Mesenchymal stem cell (in vitro differentiated cells and primary cell): ENCODE data around the gene TRIM24.

ENCODE experiments used
- DNase-seq: peaks from one replicate; pipeline ENCODE4 v3.0.0-alpha.2; 2013
- H2AFZ ChIP-seq: one replicate; pipeline ENCODE4 v1.6.1; 2013; ENCODE audit warnings: low read depth, mild to moderate bottlenecking, control low read depth, inconsistent platforms, low read length, moderate library complexity
- H2AK5ac ChIP-seq: 2 replicates; pipeline ENCODE4 v1.6.1; 2013; ENCODE audit warnings: low read length, moderate library complexity, mild to moderate bottlenecking, inconsistent platforms; ENCODE audit not compliant: severe bottlenecking
- H2BK120ac ChIP-seq: one replicate; pipeline ENCODE4 v1.6.1; 2013; ENCODE audit warnings: low read depth, mild to moderate bottlenecking, inconsistent platforms, low read length, moderate library complexity
- H2BK12ac ChIP-seq, 2 experiments: one replicate each; pipeline ENCODE4 v1.6.1; 2013; ENCODE audit warnings: inconsistent platforms in 2 of 2, low read length in 2 of 2, mild to moderate bottlenecking in 2 of 2, moderate library complexity in 2 of 2, control low read depth in 1 of 2
- H2BK15ac ChIP-seq: one replicate; pipeline ENCODE4 v1.6.1; 2013; ENCODE audit warnings: mild to moderate bottlenecking, low read depth, inconsistent platforms; ENCODE audit not compliant: poor library complexity, severe bottlenecking
- H2BK5ac ChIP-seq: 2 replicates; pipeline ENCODE4 v1.6.1; 2013; ENCODE audit warnings: low read depth, mild to moderate bottlenecking, low read length, control low read depth, inconsistent platforms; ENCODE audit not compliant: poor library complexity, severe bottlenecking
- H3K14ac ChIP-seq, 2 experiments: one replicate each; pipeline ENCODE4 v1.6.1; 2013; ENCODE audit warnings: inconsistent platforms in 2 of 2, low read length in 2 of 2, control low read depth in 1 of 2, mild to moderate bottlenecking in 1 of 2, moderate library complexity in 1 of 2
- H3K18ac ChIP-seq, 2 experiments: one replicate each; pipeline ENCODE4 v1.6.1; 2013; ENCODE audit warnings: inconsistent platforms in 2 of 2, low read length in 2 of 2, control low read depth in 1 of 2, low read depth in 1 of 2, mild to moderate bottlenecking in 1 of 2
- H3K23ac ChIP-seq, 2 experiments: one replicate each; pipeline ENCODE4 v1.6.1; 2013; ENCODE audit warnings: inconsistent platforms in 2 of 2, low read length in 2 of 2, mild to moderate bottlenecking in 2 of 2, moderate library complexity in 2 of 2, control low read depth in 1 of 2
- H3K27ac ChIP-seq: 2 replicates; pipeline ENCODE4 v1.5.1; 2013; ENCODE audit warnings: mild to moderate bottlenecking, moderate library complexity, low read length, control low read depth, inconsistent platforms; ENCODE audit not compliant: poor library complexity, severe bottlenecking
- H3K27me3 ChIP-seq, 2 experiments: 2 replicates each; pipeline versions ENCODE4 v1.6.1 to v1.7.0; 2013; ENCODE audit warnings: low read length in 2 of 2, mild to moderate bottlenecking in 2 of 2, moderate library complexity in 2 of 2, control low read depth in 1 of 2, inconsistent platforms in 1 of 2; ENCODE audit not compliant: control insufficient read depth in 1 of 2, insufficient read depth in 1 of 2
- H3K36me3 ChIP-seq, 2 experiments: 2 replicates each; pipeline versions ENCODE4 v1.6.1 to v1.7.0; 2013; ENCODE audit warnings: low read length in 2 of 2, control low read depth in 1 of 2, inconsistent platforms in 1 of 2, low read depth in 1 of 2, mild to moderate bottlenecking in 1 of 2; ENCODE audit not compliant: insufficient read depth in 2 of 2, control insufficient read depth in 1 of 2
- H3K4ac ChIP-seq, 2 experiments: one replicate each; pipeline ENCODE4 v1.6.1; 2013; ENCODE audit warnings: inconsistent platforms in 2 of 2, low read length in 2 of 2, mild to moderate bottlenecking in 2 of 2, moderate library complexity in 2 of 2, control low read depth in 1 of 2, low read depth in 1 of 2
- H3K4me1 ChIP-seq: 2 replicates; pipeline ENCODE4 v1.6.1; 2013; ENCODE audit warnings: low read depth, low read length, control low read depth; ENCODE audit not compliant: control insufficient read depth, insufficient read depth
- H3K4me2 ChIP-seq: 2 replicates; pipeline ENCODE4 v1.6.1; 2013; ENCODE audit warnings: low read length, mild to moderate bottlenecking, inconsistent platforms; ENCODE audit not compliant: poor library complexity, severe bottlenecking
- H3K4me3 ChIP-seq, 2 experiments: 2 replicates each; pipeline versions ENCODE4 v1.5.1 to v1.7.0; 2013; ENCODE audit warnings: low read length in 2 of 2, mild to moderate bottlenecking in 2 of 2, control low read depth in 1 of 2, low read depth in 1 of 2; ENCODE audit not compliant: insufficient read depth in 1 of 2
- H3K79me1 ChIP-seq: replicated peaks from 2 replicates; pipeline ENCODE4 v1.6.1; 2013; ENCODE audit warnings: mild to moderate bottlenecking, control low read depth, low read length, inconsistent platforms; ENCODE audit not compliant: poor library complexity, severe bottlenecking
- H3K9ac ChIP-seq: 2 replicates; pipeline ENCODE4 v1.7.0; 2013; ENCODE audit warnings: mild to moderate bottlenecking, low read length, moderate library complexity
- H3K9me3 ChIP-seq: 2 replicates; pipeline ENCODE4 v1.7.0; 2013; ENCODE audit warnings: mild to moderate bottlenecking, low read length; ENCODE audit not compliant: control insufficient read depth
- H4K8ac ChIP-seq: one replicate; pipeline ENCODE4 v1.6.1; 2013; ENCODE audit warnings: inconsistent platforms, mild to moderate bottlenecking, low read length, moderate library complexity
- H4K91ac ChIP-seq: one replicate; pipeline ENCODE4 v1.6.1; 2013; ENCODE audit warnings: mild to moderate bottlenecking, low read length, inconsistent platforms
- WGBS: methylation state at CpG from one replicate; pipeline ENCODE4 v1.1.7; 2013; ENCODE audit warnings: mixed read lengths; 5-methylcytosine and 5-hydroxymethylcytosine counted together

Gene TRIM24

DNA sequence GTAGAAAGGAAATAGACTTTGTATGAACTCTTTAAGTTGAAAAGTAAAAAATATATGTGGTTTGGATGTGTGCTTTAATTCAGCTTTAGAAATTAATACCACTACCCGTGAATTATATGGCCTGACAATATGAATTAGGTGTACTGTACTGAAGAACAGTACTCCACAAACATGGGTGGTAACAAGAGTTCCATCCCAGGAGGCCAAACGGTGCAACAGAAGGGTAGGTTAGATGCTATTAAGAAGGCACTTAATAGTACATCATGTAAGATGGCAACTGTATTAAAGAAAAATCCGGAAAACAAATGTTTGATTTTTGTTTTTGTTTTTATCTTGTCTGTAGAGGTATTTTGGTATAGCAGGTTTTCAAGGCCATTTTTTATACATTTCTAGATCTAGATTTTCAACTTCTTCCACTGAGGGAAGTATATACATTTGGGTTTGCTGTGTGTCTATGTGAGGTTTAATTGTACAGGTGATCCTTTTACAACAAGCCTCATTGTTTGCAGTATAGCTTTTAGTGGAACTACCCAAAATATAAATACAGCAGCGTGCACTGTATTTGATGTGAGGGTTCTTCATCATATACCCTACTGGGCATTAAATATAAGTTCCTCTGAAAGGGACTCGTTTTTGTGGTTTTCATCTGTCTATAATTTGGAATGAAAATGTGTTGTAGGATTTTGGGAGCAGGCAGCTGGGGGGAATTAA, 125.4 kb downstream of the TRIM24 start:
- peaks cover 12 to 47% of the 10 kb centered on the region in 2 experiments for H3K36me3 ChIP-seq
- H3K79me1 ChIP-seq = peaks cover 3% of the 10 kb centered on the region
- no peak overlapping the region for H4K91ac ChIP-seq
- no peak overlapping the region for H3K4me3 ChIP-seq
- no peaks in the 10 kb centered on the region for H3K4me1 ChIP-seq
- H3K27me3 ChIP-seq = no peaks in the 10 kb centered on the region
- no peaks in the 10 kb centered on the region for H3K9me3 ChIP-seq
- no peak overlapping the region for H2AK5ac ChIP-seq
- H2BK15ac ChIP-seq = no peak overlapping the region
- H3K4me2 ChIP-seq = no peak overlapping the region
- H4K8ac ChIP-seq = no peak overlapping the region
- no peak overlapping the region for H2BK12ac ChIP-seq
- no peak overlapping the region for H2BK120ac ChIP-seq
- WGBS = 97% methylated on average over 3 of the region's 5 CpGs
- no peak overlapping the region for H3K4ac ChIP-seq
- H2BK5ac ChIP-seq = no peak overlapping the region
- no peak overlapping the region for H3K18ac ChIP-seq
- no peak for DNase-seq
- H3K14ac ChIP-seq = no peak overlapping the region
- no peak overlapping the region for H3K23ac ChIP-seq
- no peak overlapping the region for H2AFZ ChIP-seq
- H3K9ac ChIP-seq = no peak overlapping the region
- H3K27ac ChIP-seq = no peak overlapping the region

DNA sequence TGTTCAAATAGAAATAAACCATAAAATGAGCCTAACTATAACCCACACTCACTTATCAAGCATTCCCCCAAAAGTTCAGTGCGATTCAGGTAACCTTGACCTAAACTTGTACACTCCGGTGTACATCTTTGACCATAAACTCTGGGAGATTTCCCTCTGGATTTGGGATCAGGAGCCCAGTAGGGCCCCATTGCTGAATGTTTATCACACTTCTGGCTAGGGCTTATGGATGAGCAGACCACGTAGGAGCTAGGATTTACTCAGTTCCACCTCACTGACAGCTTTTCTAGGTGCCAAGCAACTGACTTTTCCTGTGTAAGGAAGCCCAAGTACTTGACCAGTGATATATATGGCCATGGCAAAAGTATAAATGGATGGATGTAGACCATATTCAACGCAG, 127.4 kb downstream of the TRIM24 start:
- no peak overlapping the region for H4K91ac ChIP-seq
- peaks cover 12 to 35% of the 10 kb centered on the region in 2 experiments for H3K36me3 ChIP-seq
- no peak overlapping the region for H3K18ac ChIP-seq
- WGBS = over 99% methylated on average over 3 of the region's 4 CpGs
- H3K4me1 ChIP-seq = no peaks in the 10 kb centered on the region
- H2AFZ ChIP-seq = no peak overlapping the region
- H2BK120ac ChIP-seq = no peak overlapping the region
- H2BK12ac ChIP-seq = no peak overlapping the region
- H4K8ac ChIP-seq = no peak overlapping the region
- H3K4me2 ChIP-seq = no peak overlapping the region
- H3K27me3 ChIP-seq = no peaks in the 10 kb centered on the region
- H3K9me3 ChIP-seq = no peaks in the 10 kb centered on the region
- no peak overlapping the region for H3K14ac ChIP-seq
- H3K4me3 ChIP-seq = no peak overlapping the region
- H2AK5ac ChIP-seq = no peak overlapping the region
- no peak for DNase-seq
- H3K4ac ChIP-seq = no peak overlapping the region
- no peak overlapping the region for H3K27ac ChIP-seq
- no peak overlapping the region for H3K23ac ChIP-seq
- H2BK5ac ChIP-seq = no peak overlapping the region
- no peak overlapping the region for H2BK15ac ChIP-seq
- peaks cover 2% of the 10 kb centered on the region for H3K79me1 ChIP-seq
- no peak overlapping the region for H3K9ac ChIP-seq

DNA sequence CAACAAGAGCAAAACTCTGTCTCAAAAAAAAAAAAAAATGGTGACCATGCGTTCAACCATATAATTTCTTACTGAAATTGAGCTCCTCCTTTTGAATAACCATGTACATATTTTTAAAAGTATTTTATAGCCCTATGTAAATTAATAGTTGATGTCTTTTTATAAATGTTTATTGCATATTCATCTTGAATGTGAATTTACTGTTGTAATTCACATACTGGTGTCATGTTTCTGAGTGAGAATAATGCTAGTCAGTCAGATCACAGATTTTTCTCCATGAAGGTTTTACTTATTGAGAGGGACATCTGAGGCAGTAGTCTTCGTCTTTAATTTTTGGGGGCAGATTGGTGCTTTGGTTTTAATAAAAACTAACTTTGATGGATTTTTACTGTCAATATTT, 128.9 kb downstream of the TRIM24 start:
- no peak for DNase-seq
- H4K8ac ChIP-seq = no peak overlapping the region
- no peaks in the 10 kb centered on the region for H3K4me1 ChIP-seq
- no peak overlapping the region for H2BK120ac ChIP-seq
- no peak overlapping the region for H2AFZ ChIP-seq
- no peak overlapping the region for H3K4me2 ChIP-seq
- H3K9me3 ChIP-seq = no peaks in the 10 kb centered on the region
- H3K27me3 ChIP-seq = no peaks in the 10 kb centered on the region
- no peak overlapping the region for H2AK5ac ChIP-seq
- H2BK12ac ChIP-seq = no peak overlapping the region
- H3K4ac ChIP-seq = no peak overlapping the region
- no peak overlapping the region for H4K91ac ChIP-seq
- no peak overlapping the region for H2BK5ac ChIP-seq
- H3K23ac ChIP-seq = no peak overlapping the region
- H3K9ac ChIP-seq = no peak overlapping the region
- no CpG with 5 or more reads among the region's 2 CpGs for WGBS
- H3K18ac ChIP-seq = no peak overlapping the region
- no peak overlapping the region for H2BK15ac ChIP-seq
- peaks cover 8 to 23% of the 10 kb centered on the region in 2 experiments for H3K36me3 ChIP-seq
- H3K27ac ChIP-seq = no peak overlapping the region
- H3K4me3 ChIP-seq = no peak overlapping the region
- peaks cover 2% of the 10 kb centered on the region for H3K79me1 ChIP-seq
- H3K14ac ChIP-seq = no peak overlapping the region

DNA sequence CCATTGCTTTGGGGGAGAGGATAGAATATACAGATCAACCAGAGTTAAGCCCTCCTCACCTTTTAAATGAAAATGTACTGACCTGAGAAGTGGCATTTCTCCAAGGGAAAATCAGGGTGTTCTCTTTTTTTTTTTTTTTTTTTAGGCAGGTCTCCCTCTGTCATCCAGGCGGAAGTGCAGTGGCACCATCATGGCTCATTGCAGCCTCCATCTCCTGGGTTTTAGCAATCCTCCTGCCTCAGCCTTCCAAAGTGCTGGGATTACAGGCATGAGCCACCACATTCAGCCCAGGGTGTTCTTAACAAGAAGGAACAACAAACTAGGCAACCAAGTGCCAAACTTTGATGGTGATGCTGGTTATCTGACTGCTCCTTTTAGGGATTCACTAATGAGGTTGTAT, 130.1 kb downstream of the TRIM24 start:
- Histone ChIP-seq H2BK15ac (no peak overlapping the region), H3K23ac (no peak overlapping the region), H3K18ac (no peak overlapping the region), H4K91ac (no peak overlapping the region), H3K9ac (no peak overlapping the region), H3K14ac (no peak overlapping the region), H3K4me2 (no peak overlapping the region), H3K4me1 (no peaks in the 10 kb centered on the region), H3K27ac (no peak overlapping the region), H2AK5ac (no peak overlapping the region), H2AFZ (no peak overlapping the region), H4K8ac (no peak overlapping the region), H3K4me3 (no peak overlapping the region), H2BK12ac (no peak overlapping the region), H3K36me3 (peaks cover 8 to 16% of the 10 kb centered on the region in 2 experiments), H2BK5ac (no peak overlapping the region), H2BK120ac (no peak overlapping the region), H3K27me3 (no peaks in the 10 kb centered on the region), H3K79me1 (peaks cover 2% of the 10 kb centered on the region), H3K9me3 (no peaks in the 10 kb centered on the region), H3K4ac (no peak overlapping the region)
- 100% methylated on average over 1 of the region's 1 CpG for WGBS
- DNase-seq = no peak
